Sigmoid colon (tissue), 4 donors: ENCODE results near the gene GRM3.

Experiments
- EP300 ChIP-seq, 4 donors: sonication (generic); formaldehyde crosslinking; IDR thresholded peaks; one replicate each; pipeline ENCODE4 v1.6.1; 2017; ENCODE audit warnings: antibody characterized with exemption in 4 of 4
- POLR2A ChIP-seq, 2 donors: fragments of 450-650 bp; IDR thresholded peaks; one replicate each; pipeline ENCODE4 v1.6.1; 2016; ENCODE audit warnings: antibody characterized with exemption in 2 of 2, mild to moderate bottlenecking in 2 of 2, moderate library complexity in 2 of 2
- TF ChIP-seq, protein P1 (sequence below), 4 experiments: fragments of 450-650 bp in 3 of 4; fragments of 200-600 bp in 1 of 4; IDR thresholded peaks; one replicate each; pipeline ENCODE4 v1.5.1; 2016 to 2019; ENCODE audit warnings: antibody characterized with exemption in 4 of 4, mild to moderate bottlenecking in 3 of 4, moderate library complexity in 2 of 4

DNA sequence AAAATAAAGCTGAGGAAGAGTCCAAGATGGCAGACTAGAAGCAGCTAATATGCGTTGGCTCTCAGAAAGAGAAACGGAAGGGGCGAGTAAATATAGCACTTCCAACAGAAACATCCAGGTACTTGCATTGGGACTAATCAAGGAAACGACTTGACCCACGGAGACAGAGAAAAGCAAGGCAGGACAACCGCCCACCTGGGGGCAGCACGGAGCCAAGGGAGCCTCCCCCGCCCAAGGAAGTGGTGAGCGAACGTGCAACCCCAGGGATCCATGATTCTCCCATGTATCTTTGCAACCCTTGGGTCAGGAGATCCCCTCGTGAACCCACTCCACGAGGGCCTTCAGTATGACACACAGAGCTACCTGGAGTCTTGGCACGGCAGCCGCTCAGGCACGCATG is 45.4 kb upstream of the GRM3 start:
- TF ChIP-seq, protein P1, sequence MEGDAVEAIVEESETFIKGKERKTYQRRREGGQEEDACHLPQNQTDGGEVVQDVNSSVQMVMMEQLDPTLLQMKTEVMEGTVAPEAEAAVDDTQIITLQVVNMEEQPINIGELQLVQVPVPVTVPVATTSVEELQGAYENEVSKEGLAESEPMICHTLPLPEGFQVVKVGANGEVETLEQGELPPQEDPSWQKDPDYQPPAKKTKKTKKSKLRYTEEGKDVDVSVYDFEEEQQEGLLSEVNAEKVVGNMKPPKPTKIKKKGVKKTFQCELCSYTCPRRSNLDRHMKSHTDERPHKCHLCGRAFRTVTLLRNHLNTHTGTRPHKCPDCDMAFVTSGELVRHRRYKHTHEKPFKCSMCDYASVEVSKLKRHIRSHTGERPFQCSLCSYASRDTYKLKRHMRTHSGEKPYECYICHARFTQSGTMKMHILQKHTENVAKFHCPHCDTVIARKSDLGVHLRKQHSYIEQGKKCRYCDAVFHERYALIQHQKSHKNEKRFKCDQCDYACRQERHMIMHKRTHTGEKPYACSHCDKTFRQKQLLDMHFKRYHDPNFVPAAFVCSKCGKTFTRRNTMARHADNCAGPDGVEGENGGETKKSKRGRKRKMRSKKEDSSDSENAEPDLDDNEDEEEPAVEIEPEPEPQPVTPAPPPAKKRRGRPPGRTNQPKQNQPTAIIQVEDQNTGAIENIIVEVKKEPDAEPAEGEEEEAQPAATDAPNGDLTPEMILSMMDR (IDR thresholded peaks at IDR 0.05) = no peak
- TF ChIP-seq POLR2A (IDR thresholded peaks at IDR 0.05) (no peak), EP300 (IDR thresholded peaks at IDR 0.05) (no peak)
